Stimulated activated naive CD8-positive, alpha-beta T cell treated with anti-CD3 and anti-CD28 coated beads, Interleukin-15, Interleukin-2, amounts not matched to agents 100 ng/mL and 50 ng/mL, for 24 hours (primary cell): ENCODE results near the gene USP5.

Experiments
- H3K27ac Mint-ChIP-seq: one replicate; pipeline ENCODE4 v1.8.0; 2021; ENCODE audit warnings: mild to moderate bottlenecking, mixed read lengths
- H3K27me3 Mint-ChIP-seq: one replicate; pipeline ENCODE4 v1.8.0; 2021; ENCODE audit warnings: mixed read lengths
- H3K36me3 Mint-ChIP-seq: one replicate; pipeline ENCODE4 v1.8.0; 2021; ENCODE audit warnings: low read depth, mixed read lengths
- H3K4me1 Mint-ChIP-seq: one replicate; pipeline ENCODE4 v1.8.0; 2021; ENCODE audit warnings: low read depth, mixed read lengths
- H3K4me3 Mint-ChIP-seq: one replicate; pipeline ENCODE4 v1.8.0; 2021; ENCODE audit warnings: mild to moderate bottlenecking, mixed read lengths
- H3K9me3 Mint-ChIP-seq: one replicate; pipeline ENCODE4 v1.8.0; 2021; ENCODE audit warnings: mixed read lengths

The USP5 gene

DNA sequence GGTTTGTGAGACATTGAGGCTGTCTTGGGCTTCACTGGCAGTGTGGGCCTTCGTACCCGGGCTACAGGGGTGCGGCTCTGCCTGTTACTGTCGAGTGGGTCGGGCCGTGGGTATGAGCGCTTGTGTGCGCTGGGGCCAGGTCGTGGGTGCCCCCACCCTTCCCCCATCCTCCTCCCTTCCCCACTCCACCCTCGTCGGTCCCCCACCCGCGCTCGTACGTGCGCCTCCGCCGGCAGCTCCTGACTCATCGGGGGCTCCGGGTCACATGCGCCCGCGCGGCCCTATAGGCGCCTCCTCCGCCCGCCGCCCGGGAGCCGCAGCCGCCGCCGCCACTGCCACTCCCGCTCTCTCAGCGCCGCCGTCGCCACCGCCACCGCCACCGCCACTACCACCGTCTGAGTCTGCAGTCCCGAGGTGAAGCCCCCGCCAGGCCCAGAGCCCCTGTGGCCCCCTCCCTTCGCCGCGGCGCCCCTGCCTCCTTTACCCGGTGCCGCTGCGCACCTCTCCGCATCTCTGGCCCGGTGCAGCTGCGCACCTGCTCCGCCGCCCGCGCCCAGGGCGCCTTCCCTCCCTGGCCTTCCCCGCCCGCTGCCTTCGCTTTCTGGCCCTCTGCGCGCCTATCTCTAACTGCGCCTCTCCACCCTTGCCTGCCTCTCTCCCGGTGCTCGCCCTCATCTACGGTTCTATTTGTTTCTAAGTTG, 62.4 kb downstream of the USP5 start, which contains the start of gene ENO2:
Gene ENO2, plus strand, starts transcription at position 335 of the 701 bp plus-strand sequence. CDS start 1,253 bp downstream, outside the sequence.
- Mint-ChIP-seq H3K27me3 (peaks cover 3% of the 10 kb centered on the region), H3K4me3 (peak within 1 kb of the TSS; percentile 93), H3K4me1 (peaks cover 39% of the 10 kb centered on the region), H3K9me3 (no peaks in the 10 kb centered on the region), H3K27ac (peak within 1 kb of the TSS; percentile 91), H3K36me3 (peaks cover 19% of the 10 kb centered on the region)

DNA sequence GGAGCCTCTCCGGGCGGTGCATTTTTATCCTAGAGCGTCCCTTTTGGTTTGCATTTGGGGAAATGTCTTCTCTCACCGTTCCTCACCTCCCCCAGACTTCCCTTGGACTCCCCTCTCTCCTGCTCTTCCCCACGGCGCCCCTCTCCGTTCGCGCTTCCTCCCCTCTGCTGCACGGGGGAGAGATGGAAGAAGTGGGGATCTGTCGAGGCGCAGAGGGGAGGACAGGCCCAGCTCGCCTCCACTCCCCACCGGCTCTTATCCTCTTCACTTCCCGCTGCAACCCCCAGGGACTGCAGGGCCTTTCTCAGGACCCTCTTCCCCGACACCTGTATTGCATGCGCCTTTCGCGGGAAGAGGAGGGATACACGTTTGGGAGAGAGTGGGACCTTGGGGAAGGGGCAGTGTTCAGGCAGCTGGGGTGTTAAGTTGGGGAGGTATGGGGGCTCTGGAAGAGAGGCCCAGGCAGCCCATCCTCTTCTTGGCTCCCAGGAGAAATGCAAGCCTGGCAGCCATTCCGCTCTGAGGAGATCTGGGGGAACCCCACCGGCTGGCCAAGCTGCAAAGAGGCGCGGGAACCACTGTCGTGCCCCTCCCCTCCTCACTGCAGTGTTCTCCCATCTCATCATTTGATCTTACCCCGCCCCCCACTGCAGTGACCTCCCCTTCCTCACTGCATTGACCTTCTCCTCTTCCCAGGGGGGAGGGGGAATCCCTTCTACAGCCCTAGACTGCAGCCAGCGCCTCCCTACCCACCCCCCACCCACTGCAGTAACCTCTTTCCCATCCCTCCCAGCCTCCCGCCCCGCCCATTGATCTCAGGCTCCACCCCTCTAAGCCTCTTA, 63.2 kb downstream of the USP5 start:
- peaks cover 45% of the 10 kb centered on the region for H3K4me1 Mint-ChIP-seq
- H3K27me3 Mint-ChIP-seq = peaks cover 3% of the 10 kb centered on the region
- H3K36me3 Mint-ChIP-seq = peaks cover 27% of the 10 kb centered on the region
- no peaks in the 10 kb centered on the region for H3K9me3 Mint-ChIP-seq
- H3K27ac Mint-ChIP-seq = peak overlapping the region; percentile 89
- H3K4me3 Mint-ChIP-seq = peak overlapping the region; percentile 93

DNA sequence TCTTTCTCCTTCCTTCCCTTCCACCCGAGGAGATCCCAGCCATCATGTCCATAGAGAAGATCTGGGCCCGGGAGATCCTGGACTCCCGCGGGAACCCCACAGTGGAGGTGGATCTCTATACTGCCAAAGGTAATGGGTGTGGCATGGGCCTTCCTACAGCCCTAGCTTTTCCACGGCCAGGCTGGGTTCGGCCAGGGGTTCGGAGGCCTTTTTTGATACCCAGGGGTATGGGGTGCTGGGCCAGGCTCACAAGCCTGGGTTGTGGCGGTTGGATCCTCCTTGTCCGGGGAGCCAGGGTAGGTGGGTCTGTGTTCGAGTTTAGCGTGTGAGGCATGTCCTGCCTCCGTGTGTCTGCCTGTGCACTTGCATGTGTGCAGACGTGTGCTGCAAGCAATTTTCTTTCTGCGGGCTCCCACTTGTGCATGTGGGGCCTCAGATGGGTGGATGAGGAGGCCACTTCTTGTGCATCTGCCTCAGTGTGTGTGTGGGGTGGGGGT, 63.9 kb downstream of the USP5 start:
- Mint-ChIP-seq H3K27ac (no peak overlapping the region), H3K4me1 (peaks cover 45% of the 10 kb centered on the region), H3K27me3 (peaks cover 3% of the 10 kb centered on the region), H3K9me3 (no peaks in the 10 kb centered on the region), H3K4me3 (peak overlapping the region; percentile 93), H3K36me3 (peaks cover 27% of the 10 kb centered on the region)
